ENCODE results near the gene AFF3.

The AFF3 gene

DNA sequence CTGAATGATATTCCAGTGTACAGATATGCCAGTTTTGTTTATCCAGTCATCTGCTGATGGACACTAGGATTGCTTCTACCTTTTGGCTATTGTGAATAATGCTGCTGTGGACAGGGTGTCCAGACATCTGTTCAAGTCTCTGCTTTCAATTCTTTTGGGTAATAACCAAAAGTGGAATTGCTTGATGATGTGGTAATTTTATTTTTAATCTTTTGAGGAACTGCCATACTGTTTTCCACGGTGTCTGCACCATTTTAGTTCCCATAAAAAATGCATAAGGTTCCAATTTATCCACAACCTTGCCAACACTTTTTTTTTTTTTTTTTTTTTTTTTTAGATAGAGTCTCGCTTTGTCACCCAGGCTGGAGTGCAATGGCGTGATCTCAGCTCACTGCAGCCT is 510.7 kb downstream of the AFF3 start:
- TF ChIP-seq, protein P1, sequence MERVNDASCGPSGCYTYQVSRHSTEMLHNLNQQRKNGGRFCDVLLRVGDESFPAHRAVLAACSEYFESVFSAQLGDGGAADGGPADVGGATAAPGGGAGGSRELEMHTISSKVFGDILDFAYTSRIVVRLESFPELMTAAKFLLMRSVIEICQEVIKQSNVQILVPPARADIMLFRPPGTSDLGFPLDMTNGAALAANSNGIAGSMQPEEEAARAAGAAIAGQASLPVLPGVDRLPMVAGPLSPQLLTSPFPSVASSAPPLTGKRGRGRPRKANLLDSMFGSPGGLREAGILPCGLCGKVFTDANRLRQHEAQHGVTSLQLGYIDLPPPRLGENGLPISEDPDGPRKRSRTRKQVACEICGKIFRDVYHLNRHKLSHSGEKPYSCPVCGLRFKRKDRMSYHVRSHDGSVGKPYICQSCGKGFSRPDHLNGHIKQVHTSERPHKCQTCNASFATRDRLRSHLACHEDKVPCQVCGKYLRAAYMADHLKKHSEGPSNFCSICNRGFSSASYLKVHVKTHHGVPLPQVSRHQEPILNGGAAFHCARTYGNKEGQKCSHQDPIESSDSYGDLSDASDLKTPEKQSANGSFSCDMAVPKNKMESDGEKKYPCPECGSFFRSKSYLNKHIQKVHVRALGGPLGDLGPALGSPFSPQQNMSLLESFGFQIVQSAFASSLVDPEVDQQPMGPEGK (CRISPR knock-in tag; IDR thresholded peaks at IDR 0.05; ENCODE audit: borderline replicate concordance), result no peak
- TF ChIP-seq, protein P2, sequence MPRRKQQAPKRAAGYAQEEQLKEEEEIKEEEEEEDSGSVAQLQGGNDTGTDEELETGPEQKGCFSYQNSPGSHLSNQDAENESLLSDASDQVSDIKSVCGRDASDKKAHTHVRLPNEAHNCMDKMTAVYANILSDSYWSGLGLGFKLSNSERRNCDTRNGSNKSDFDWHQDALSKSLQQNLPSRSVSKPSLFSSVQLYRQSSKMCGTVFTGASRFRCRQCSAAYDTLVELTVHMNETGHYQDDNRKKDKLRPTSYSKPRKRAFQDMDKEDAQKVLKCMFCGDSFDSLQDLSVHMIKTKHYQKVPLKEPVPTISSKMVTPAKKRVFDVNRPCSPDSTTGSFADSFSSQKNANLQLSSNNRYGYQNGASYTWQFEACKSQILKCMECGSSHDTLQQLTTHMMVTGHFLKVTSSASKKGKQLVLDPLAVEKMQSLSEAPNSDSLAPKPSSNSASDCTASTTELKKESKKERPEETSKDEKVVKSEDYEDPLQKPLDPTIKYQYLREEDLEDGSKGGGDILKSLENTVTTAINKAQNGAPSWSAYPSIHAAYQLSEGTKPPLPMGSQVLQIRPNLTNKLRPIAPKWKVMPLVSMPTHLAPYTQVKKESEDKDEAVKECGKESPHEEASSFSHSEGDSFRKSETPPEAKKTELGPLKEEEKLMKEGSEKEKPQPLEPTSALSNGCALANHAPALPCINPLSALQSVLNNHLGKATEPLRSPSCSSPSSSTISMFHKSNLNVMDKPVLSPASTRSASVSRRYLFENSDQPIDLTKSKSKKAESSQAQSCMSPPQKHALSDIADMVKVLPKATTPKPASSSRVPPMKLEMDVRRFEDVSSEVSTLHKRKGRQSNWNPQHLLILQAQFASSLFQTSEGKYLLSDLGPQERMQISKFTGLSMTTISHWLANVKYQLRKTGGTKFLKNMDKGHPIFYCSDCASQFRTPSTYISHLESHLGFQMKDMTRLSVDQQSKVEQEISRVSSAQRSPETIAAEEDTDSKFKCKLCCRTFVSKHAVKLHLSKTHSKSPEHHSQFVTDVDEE (CRISPR knock-in tag; IDR thresholded peaks at IDR 0.05), result no peak
- TF ChIP-seq SNAI2 (CRISPR knock-in tag; IDR thresholded peaks at IDR 0.05), result no peak
- TF ChIP-seq CSDC2 (CRISPR knock-in tag; IDR thresholded peaks at IDR 0.05), result no peak
- no peak for TF ChIP-seq ARNTL (CRISPR knock-in tag; IDR thresholded peaks at IDR 0.05; ENCODE audit: borderline replicate concordance, low read depth)
- no peak for TF ChIP-seq ISL1 (CRISPR knock-in tag; IDR thresholded peaks at IDR 0.05)
- TF ChIP-seq ZNF8 (CRISPR knock-in tag; IDR thresholded peaks at IDR 0.05), result no peak
- TF ChIP-seq, protein P3, sequence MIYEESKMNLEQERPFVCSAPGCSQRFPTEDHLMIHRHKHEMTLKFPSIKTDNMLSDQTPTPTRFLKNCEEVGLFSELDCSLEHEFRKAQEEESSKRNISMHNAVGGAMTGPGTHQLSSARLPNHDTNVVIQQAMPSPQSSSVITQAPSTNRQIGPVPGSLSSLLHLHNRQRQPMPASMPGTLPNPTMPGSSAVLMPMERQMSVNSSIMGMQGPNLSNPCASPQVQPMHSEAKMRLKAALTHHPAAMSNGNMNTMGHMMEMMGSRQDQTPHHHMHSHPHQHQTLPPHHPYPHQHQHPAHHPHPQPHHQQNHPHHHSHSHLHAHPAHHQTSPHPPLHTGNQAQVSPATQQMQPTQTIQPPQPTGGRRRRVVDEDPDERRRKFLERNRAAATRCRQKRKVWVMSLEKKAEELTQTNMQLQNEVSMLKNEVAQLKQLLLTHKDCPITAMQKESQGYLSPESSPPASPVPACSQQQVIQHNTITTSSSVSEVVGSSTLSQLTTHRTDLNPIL (CRISPR knock-in tag; IDR thresholded peaks at IDR 0.05; ENCODE audit: low read depth), result no peak
- TF ChIP-seq ZFP30 (CRISPR knock-in tag; IDR thresholded peaks at IDR 0.05), result no peak
- TF ChIP-seq ZFP3 (CRISPR knock-in tag; IDR thresholded peaks at IDR 0.05), result no peak
- no peak for TF ChIP-seq ZNF565 (CRISPR knock-in tag; conservative IDR thresholded peaks at IDR 0.05; ENCODE audit: low read depth)
- no peak for TF ChIP-seq TCF4 (CRISPR knock-in tag; IDR thresholded peaks at IDR 0.05; ENCODE audit: borderline replicate concordance)
- TF ChIP-seq ZNF70 (CRISPR knock-in tag; IDR thresholded peaks at IDR 0.05), result no peak
- ATAC-seq, result no peak

DNA sequence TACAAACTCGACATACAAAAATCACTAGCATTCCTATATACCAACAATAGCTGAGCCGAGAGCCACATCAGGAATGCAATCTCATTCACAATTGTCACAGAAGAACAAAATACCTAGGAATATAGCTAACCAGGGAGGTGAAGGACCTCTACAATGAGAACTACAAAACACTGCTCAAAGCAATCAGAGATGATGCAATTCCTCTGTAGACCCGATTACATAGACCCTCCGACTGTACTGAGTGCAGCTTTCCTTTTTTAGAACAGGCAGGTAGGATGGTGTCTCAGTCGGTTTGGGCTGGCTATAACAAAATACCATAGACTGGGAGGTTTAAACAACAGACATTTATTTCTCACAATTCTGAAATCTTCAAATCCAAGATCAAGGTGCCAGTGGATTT is 513.1 kb downstream of the AFF3 start:
- no peak for TF ChIP-seq TOX (CRISPR knock-in tag; IDR thresholded peaks at IDR 0.05; ENCODE audit: borderline replicate concordance)
- no peak for TF ChIP-seq ZNF8 (CRISPR knock-in tag; IDR thresholded peaks at IDR 0.05)
- TF ChIP-seq ZFP30 (CRISPR knock-in tag; IDR thresholded peaks at IDR 0.05), result no peak
- TF ChIP-seq, protein P3 (CRISPR knock-in tag; IDR thresholded peaks at IDR 0.05; ENCODE audit: low read depth), result no peak
- no peak for TF ChIP-seq PPARA (CRISPR knock-in tag; IDR thresholded peaks at IDR 0.05; ENCODE audit: borderline replicate concordance)
- TF ChIP-seq, protein P2 (CRISPR knock-in tag; IDR thresholded peaks at IDR 0.05), result no peak
- TF ChIP-seq ZNF70 (CRISPR knock-in tag; IDR thresholded peaks at IDR 0.05), result no peak
- ATAC-seq, result no peak

DNA sequence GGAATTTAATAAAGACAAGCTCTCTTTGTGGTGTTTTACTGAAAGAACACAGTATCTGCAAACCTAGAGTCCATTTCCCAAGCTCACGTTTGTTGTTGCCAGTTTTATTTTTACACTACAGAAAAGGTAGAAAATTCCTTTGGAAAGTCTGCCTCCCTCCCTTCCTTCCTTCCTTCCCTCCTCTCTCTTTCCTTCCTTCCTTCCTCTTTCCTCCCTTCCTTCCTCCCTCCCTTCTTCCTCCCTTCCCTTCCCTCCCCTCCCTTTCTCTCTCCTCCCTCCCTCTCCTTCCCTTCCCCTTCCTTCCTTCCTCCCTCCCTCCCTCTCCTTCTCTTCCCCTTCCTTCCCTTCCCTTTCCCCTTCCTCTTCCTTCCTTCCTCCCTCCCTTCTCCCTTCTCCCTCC is 516.2 kb downstream of the AFF3 start:
- ATAC-seq, result no peak
- no peak for TF ChIP-seq PPARA (CRISPR knock-in tag; IDR thresholded peaks at IDR 0.05; ENCODE audit: borderline replicate concordance)

DNA sequence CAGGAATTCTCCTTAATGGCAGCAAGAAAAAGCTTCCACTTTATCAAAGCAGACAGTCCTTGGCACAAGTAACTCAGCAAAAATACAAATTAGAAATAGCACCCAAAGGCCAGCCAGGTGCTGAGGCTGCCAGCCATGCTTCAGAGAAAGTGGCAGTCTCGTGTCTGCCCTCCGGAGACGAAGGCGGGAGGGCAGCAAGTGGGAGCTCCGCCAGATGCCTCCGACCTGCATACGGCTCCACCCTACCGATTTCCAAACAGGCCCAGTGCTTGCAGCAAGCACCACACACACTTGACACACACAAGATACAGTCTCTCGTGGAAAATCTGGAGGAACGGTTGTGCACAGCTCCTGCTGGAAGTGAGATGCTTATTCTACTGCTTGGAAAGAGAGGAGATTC is 517.7 kb downstream of the AFF3 start:
- no peak for ATAC-seq
- TF ChIP-seq ZNF565 (CRISPR knock-in tag; conservative IDR thresholded peaks at IDR 0.05; ENCODE audit: low read depth) (no peak), ZC3H10 (CRISPR knock-in tag; IDR thresholded peaks at IDR 0.05) (no peak)
- TF ChIP-seq, protein P4, sequence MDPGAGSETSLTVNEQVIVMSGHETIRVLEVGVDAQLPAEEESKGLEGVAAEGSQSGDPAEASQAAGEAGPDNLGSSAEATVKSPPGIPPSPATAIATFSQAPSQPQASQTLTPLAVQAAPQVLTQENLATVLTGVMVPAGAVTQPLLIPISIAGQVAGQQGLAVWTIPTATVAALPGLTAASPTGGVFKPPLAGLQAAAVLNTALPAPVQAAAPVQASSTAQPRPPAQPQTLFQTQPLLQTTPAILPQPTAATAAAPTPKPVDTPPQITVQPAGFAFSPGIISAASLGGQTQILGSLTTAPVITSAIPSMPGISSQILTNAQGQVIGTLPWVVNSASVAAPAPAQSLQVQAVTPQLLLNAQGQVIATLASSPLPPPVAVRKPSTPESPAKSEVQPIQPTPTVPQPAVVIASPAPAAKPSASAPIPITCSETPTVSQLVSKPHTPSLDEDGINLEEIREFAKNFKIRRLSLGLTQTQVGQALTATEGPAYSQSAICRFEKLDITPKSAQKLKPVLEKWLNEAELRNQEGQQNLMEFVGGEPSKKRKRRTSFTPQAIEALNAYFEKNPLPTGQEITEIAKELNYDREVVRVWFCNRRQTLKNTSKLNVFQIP (CRISPR knock-in tag; IDR thresholded peaks at IDR 0.05; ENCODE audit: borderline replicate concordance, low read depth), result no peak
- TF ChIP-seq, protein P5, sequence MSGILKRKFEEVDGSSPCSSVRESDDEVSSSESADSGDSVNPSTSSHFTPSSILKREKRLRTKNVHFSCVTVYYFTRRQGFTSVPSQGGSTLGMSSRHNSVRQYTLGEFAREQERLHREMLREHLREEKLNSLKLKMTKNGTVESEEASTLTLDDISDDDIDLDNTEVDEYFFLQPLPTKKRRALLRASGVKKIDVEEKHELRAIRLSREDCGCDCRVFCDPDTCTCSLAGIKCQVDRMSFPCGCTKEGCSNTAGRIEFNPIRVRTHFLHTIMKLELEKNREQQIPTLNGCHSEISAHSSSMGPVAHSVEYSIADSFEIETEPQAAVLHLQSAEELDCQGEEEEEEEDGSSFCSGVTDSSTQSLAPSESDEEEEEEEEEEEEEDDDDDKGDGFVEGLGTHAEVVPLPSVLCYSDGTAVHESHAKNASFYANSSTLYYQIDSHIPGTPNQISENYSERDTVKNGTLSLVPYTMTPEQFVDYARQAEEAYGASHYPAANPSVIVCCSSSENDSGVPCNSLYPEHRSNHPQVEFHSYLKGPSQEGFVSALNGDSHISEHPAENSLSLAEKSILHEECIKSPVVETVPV (CRISPR knock-in tag; IDR thresholded peaks at IDR 0.05), result no peak
- TF ChIP-seq, protein P2 (CRISPR knock-in tag; IDR thresholded peaks at IDR 0.05), result no peak

Data from SK-N-SH treated with all-trans-retinoic acid at 6 μM for 48 hours (cell line).